GM19035 (cell line): ENCODE results near the gene NOX3.
"Not testable (repeated sequence)": the region's sequence is repeated elsewhere in the genome, so short reads cannot be mapped to it uniquely, and the experiment has no call there.

Experiments used
- ATAC-seq: cut with Tn5 transposase; IDR thresholded peaks from one replicate; pipeline ENCODE4 v1.9.1; 2021; ENCODE audit not compliant: unreplicated experiment

NOX3 gene

GRCh38 chr6:155470979-155471616, 15.5 kb upstream of the NOX3 start:
- not testable (repeated sequence) for ATAC-seq

- ATAC-seq = not testable (repeated sequence)
These were observed 12.9 kb upstream of the NOX3 start for GRCh38 chr6:155468543-155468942.

GRCh38 chr6:155466539-155466938, 10.9 kb upstream of the NOX3 start:
- no peak for ATAC-seq

GRCh38 chr6:155461556-155461955, 5.9 kb upstream of the NOX3 start:
- ATAC-seq = no peak

- no peak for ATAC-seq
These were observed 1.2 kb downstream of the NOX3 start for GRCh38 chr6:155454471-155454870.

- no peak for ATAC-seq
These were observed 1.6 kb downstream of the NOX3 start for GRCh38 chr6:155454008-155454407.

- ATAC-seq = no peak
These were observed 3.1 kb downstream of the NOX3 start for GRCh38 chr6:155452576-155452975.

GRCh38 chr6:155451530-155451929, 4.1 kb downstream of the NOX3 start:
- not testable (repeated sequence) for ATAC-seq

GRCh38 chr6:155450240-155450581, 5.4 kb downstream of the NOX3 start:
- no peak for ATAC-seq

- no peak for ATAC-seq
These were observed 6.0 kb downstream of the NOX3 start for GRCh38 chr6:155449450-155450239.

GRCh38 chr6:155448668-155449449, 6.8 kb downstream of the NOX3 start:
- no peak for ATAC-seq

- no peak for ATAC-seq
These were observed 7.7 kb downstream of the NOX3 start for GRCh38 chr6:155447949-155448348.

GRCh38 chr6:155444952-155445903, 10.4 kb downstream of the NOX3 start:
- ATAC-seq = no peak

GRCh38 chr6:155444120-155444917, 11.3 kb downstream of the NOX3 start:
- ATAC-seq = no peak

- ATAC-seq = no peak
These were observed 12.5 kb downstream of the NOX3 start for GRCh38 chr6:155443168-155443567.

GRCh38 chr6:155442562-155442961, 13.1 kb downstream of the NOX3 start:
- no peak for ATAC-seq

GRCh38 chr6:155441112-155441465, 14.6 kb downstream of the NOX3 start:
- no peak for ATAC-seq

- ATAC-seq = no peak
These were observed 15.1 kb downstream of the NOX3 start for GRCh38 chr6:155440398-155441111.

GRCh38 chr6:155439376-155439775, 16.3 kb downstream of the NOX3 start:
- ATAC-seq = no peak
